GM19438 (cell line): Measurements from ENCODE around the gene FGD4.

Experiments
- ATAC-seq: cut with Tn5 transposase; IDR thresholded peaks from one replicate; pipeline ENCODE4 v1.9.1; 2021; ENCODE audit warnings: low read depth; ENCODE audit not compliant: unreplicated experiment

Gene FGD4

DNA sequence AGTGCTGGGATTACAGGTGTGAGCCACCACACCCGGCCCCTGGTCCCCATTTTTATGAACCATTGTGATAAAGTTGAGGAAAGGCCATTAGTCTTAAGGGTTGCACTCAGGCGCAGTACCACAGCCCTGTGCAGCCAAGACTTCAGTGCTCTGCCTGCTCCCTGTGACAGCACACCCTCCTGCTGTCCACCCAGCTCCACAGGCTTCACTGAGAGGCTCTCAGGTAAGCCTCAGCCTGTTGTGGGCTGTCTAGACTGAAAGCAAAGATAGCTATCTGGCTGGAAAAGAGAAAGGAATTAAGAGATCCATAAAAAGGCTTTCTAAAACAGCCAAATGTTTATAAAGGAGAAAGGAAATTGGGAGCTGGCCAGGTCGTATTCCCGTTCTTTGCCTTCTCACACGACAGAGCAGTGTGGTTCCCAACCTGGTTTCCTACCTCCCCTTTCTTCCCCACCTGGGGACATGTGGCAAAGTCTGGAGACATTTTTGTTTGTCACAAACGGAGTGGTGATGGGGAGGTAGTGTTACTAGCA lies 260.6 kb downstream of the FGD4 start:
- ATAC-seq, result no peak

GRCh38 chr12:32661706-32662105 lies 262.3 kb downstream of the FGD4 start:
- no peak for ATAC-seq

DNA sequence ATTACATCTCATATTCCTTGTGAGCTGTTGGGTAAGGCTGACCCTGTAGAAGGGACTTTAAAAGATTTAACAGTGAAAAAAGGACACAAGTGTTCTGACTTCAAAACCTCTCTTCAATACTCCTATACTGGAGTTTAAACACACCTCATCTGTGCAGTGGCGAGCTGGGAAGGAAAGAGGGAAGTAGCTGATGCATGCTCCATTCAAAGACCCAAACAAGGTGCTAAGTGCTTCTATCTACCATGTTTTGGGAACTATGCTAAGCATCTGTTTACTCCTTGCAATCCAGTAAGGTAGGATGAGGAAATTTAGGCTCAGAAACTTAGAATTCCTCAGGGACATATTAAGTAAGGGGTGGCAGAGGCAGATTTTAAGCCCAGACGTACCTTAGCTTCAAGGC lies 263.3 kb downstream of the FGD4 start:
- no peak for ATAC-seq

DNA sequence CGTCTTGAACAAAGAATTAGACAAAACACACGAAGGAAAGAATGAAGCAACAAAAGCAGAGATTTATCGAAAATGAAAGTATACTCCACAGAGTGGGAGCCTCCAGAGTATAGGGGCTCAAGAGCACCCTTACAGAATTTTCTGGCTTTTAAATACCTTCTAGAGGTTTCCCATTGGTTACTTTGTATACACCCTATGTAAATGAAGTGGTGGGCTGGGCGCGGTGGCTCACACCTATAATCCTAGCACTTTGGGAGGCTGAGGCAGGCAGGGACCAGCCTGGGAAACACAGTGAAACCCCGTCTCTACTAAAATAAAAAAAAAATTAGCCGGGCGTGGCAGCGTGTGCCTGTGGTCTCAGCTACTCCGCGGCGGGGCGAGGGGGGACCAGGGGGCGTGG lies 266.7 kb downstream of the FGD4 start:
- ATAC-seq, result no peak

DNA sequence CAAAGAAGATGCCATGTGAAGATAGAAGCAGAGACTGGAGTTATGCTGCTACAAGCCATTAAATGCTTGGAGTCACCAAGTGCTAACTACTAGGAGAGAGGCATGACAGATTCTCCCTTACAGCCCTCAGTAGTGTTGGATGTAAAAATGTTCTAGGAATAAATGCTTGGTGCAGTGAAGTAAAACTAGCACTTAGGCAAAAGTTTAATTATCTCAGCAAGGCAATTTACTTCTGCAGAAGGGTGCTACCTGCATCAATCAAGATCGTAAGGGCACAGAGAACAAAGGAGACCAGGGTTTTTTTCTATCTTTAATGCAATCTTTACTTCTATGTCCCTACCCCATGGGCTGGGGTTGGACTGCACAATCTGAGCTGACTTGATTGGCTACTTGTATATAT lies 270.2 kb downstream of the FGD4 start:
- ATAC-seq, result no peak

- no peak for ATAC-seq
Measured at GRCh38 chr12:32671930-32672780, 272.8 kb downstream of the FGD4 start.

- peak; percentile 90 for ATAC-seq
Measured at GRCh38 chr12:32679091-32679919, 279.9 kb downstream of the FGD4 start, which contains the start of gene DNM1L. Gene DNM1L, plus strand, starts transcription at chr12:32679301. Its CDS starts 63 bp downstream, at chr12:32679364.

DNA sequence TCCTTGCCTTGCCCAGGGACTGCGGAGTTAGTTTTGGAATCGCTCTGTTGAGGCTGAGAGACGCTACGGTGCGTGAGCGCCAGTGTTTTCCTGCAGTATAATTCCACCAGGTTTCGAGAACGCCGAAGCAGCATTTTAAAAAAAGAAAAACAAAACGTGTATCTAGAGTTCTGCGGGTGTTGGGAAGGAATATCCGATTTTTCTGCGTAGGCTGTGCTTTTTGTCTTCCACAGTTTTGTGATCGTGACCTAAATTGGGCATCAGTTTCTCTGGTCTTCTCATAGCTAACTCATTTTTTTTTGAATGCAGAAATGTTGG lies 280.5 kb downstream of the FGD4 start:
- no peak for ATAC-seq

- ATAC-seq, result no peak
Measured at GRCh38 chr12:32680787-32681186, 281.4 kb downstream of the FGD4 start.

- no peak for ATAC-seq
Measured at GRCh38 chr12:32681272-32681671, 281.9 kb downstream of the FGD4 start.

DNA sequence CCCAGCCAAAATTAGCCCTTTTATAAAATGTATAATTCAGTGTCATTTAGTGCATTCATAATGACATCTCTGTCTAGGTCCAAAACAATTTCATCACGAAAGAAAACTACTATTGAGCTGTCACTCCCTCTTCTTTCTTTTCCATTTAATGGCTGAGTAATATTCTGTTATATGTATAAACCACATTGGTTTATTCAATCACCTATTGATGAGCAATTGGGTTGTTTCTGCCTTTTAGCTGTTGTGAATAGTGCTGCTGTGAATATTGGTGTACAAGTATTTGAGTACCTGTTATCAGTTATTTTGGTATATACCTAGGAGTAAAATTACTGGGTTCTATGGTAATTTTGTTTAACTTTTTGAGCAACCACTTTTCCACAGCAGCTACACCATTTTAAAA lies 287.0 kb downstream of the FGD4 start:
- no peak for ATAC-seq

DNA sequence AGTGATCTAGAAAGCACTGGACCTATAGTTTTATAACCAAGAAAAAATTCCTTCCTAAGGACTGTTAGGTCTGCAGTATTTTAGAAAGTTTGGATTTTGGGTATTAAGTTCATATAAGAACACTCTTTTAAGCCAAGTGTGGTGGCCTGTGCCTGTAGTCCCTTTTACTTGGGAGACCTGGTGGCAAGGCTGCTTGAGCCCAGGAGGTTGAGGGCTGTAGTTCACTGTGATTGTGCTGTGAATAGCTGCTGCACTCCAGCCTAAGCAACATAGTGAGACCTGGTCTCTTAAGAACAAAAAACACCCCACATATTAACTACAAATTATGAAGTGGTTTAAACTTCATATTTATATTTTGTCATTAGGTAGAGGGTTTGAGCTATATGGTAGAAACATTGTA lies 289.4 kb downstream of the FGD4 start:
- no peak for ATAC-seq

GRCh38 chr12:32690927-32691326 lies 291.6 kb downstream of the FGD4 start:
- no peak for ATAC-seq

- ATAC-seq, result no peak
Measured at GRCh38 chr12:32692358-32692757, 293.0 kb downstream of the FGD4 start.

GRCh38 chr12:32693036-32693435 lies 293.7 kb downstream of the FGD4 start:
- ATAC-seq, result no peak
